Neural progenitor cell (in vitro differentiated cells): ENCODE results near the gene GABBR2. TPM values are rescaled to one million over a fixed set of nuclear protein-coding genes. Genes with fewer than 3 reads are reported as not detected.

Experiments used
- DNase-seq: peaks from one replicate; pipeline ENCODE4 v3.0.0-alpha.2; 2016; ENCODE audit warnings: low spot score
- H2AFZ ChIP-seq: fragments of 200-600 bp; sonication (generic); replicated peaks from 2 replicates; pipeline ENCODE4 v1.6.1; 2016; ENCODE audit warnings: antibody characterized with exemption
- H3F3A ChIP-seq: fragments of 200-600 bp; sonication (generic); 2 replicates; pipeline ENCODE4 v1.6.1; 2016; ENCODE audit warnings: antibody characterized with exemption, low read depth
- H3K27ac ChIP-seq: fragments of 200-600 bp; sonication (generic); 2 replicates; pipeline ENCODE4 v1.5.1; 2016; ENCODE audit warnings: mild to moderate bottlenecking
- H3K27me3 ChIP-seq: fragments of 200-600 bp; sonication (generic); 2 replicates; pipeline ENCODE4 v1.6.1; 2016; ENCODE audit warnings: mild to moderate bottlenecking, moderate library complexity
- H3K36me3 ChIP-seq: fragments of 200-600 bp; sonication (generic); 2 replicates; pipeline ENCODE4 v1.5.1; 2016
- H3K4me1 ChIP-seq: fragments of 200-600 bp; sonication (generic); 2 replicates; pipeline ENCODE4 v1.6.1; 2016; ENCODE audit warnings: mixed run types
- H3K4me2 ChIP-seq: fragments of 200-600 bp; sonication (generic); 2 replicates; pipeline ENCODE4 v1.6.1; 2016
- H3K4me3 ChIP-seq: fragments of 200-600 bp; sonication (generic); 2 replicates; pipeline ENCODE4 v1.5.1; 2016
- H3K79me2 ChIP-seq: fragments of 200-600 bp; sonication (generic); 2 replicates; pipeline ENCODE4 v1.6.1; 2016; ENCODE audit warnings: low read depth
- H3K9ac ChIP-seq: fragments of 200-600 bp; sonication (generic); 2 replicates; pipeline ENCODE4 v1.6.1; 2016
- H3K9me3 ChIP-seq: fragments of 200-600 bp; sonication (generic); 2 replicates; pipeline ENCODE4 v1.5.1; 2016; ENCODE audit warnings: low read depth
- H4K20me1 ChIP-seq: fragments of 200-600 bp; sonication (generic); 2 replicates; pipeline ENCODE4 v1.6.1; 2016; ENCODE audit warnings: low read depth
- H3K27ac Mint-ChIP-seq: 3 replicates; pipeline ENCODE4 v1.8.0; 2021; ENCODE audit warnings: mixed read lengths
- H3K27me3 Mint-ChIP-seq: 2 replicates; pipeline ENCODE4 v1.8.0; 2022; ENCODE audit warnings: low read depth, mild to moderate bottlenecking, inconsistent platforms, moderate library complexity, mixed read lengths; ENCODE audit not compliant: insufficient read depth
- H3K36me3 Mint-ChIP-seq: 3 replicates; pipeline ENCODE4 v1.8.0; 2021; ENCODE audit warnings: mixed read lengths
- H3K4me1 Mint-ChIP-seq: 3 replicates; pipeline ENCODE4 v1.8.0; 2021; ENCODE audit warnings: mixed read lengths
- H3K4me3 Mint-ChIP-seq: 3 replicates; pipeline ENCODE4 v1.8.0; 2021; ENCODE audit warnings: mild to moderate bottlenecking, moderate library complexity, mixed read lengths
- H3K9me3 Mint-ChIP-seq: 3 replicates; pipeline ENCODE4 v1.8.0; 2020; ENCODE audit warnings: mixed read lengths
- CTCF ChIP-seq: fragments of 200-600 bp; sonication (generic); IDR thresholded peaks from 2 replicates; pipeline ENCODE4 v1.5.1; 2017; ENCODE audit warnings: antibody characterized with exemption, mild to moderate bottlenecking
- EZH2 ChIP-seq: fragments of 200-600 bp; sonication (generic); IDR thresholded peaks from 2 replicates; pipeline ENCODE4 v1.6.1; 2017; ENCODE audit warnings: antibody characterized with exemption, mild to moderate bottlenecking, moderate library complexity
- EZH2phosphoT487 ChIP-seq: fragments of 200-600 bp; sonication (generic); IDR thresholded peaks from 2 replicates; pipeline ENCODE4 v1.6.1; 2017; ENCODE audit warnings: antibody characterized with exemption
- total RNA-seq: library from RNA; depleted of rRNA; stranded (reverse); fragments of >200 nt; gene quantifications from 2 replicates; pipeline ENCODE4 v1.2.3, GENCODE V29; 2015; ENCODE audit warnings: low replicate concordance

GABBR2 gene
- total RNA-seq, 1 donor from 2014 or later: not detected

- H3K4me1 Mint-ChIP-seq: peaks cover 15% of the 10 kb centered on the region
- no peak overlapping the region for H2AFZ ChIP-seq
- H3K27ac Mint-ChIP-seq: no peak overlapping the region
- peaks cover 4% of the 10 kb centered on the region for H3K27me3 Mint-ChIP-seq
- H3K79me2 ChIP-seq: no peaks in the 10 kb centered on the region
- DNase-seq: no peak
- H4K20me1 ChIP-seq: no peaks in the 10 kb centered on the region
- H3K4me1 ChIP-seq: peaks cover 10% of the 10 kb centered on the region
- TF ChIP-seq CTCF (no peak), EZH2phosphoT487 (no peak), EZH2 (no peak)
- H3K4me3 ChIP-seq: no peak overlapping the region
- H3F3A ChIP-seq: no peaks in the 10 kb centered on the region
- H3K9me3 Mint-ChIP-seq: no peaks in the 10 kb centered on the region
- H3K4me2 ChIP-seq: no peak overlapping the region
- H3K4me3 Mint-ChIP-seq: no peak overlapping the region
- H3K36me3 ChIP-seq: no peaks in the 10 kb centered on the region
- H3K36me3 Mint-ChIP-seq: no peaks in the 10 kb centered on the region
- H3K9ac ChIP-seq: no peak overlapping the region
- no peaks in the 10 kb centered on the region for H3K9me3 ChIP-seq
- peaks cover 5% of the 10 kb centered on the region for H3K27me3 ChIP-seq
- no peak overlapping the region for H3K27ac ChIP-seq
Measured at GRCh38 chr9:98276907-98277469, 431.7 kb downstream of the GABBR2 start.

- Histone ChIP-seq H2AFZ (no peak overlapping the region), H3K79me2 (no peaks in the 10 kb centered on the region), H3K27ac (no peak overlapping the region), H3K36me3 (no peaks in the 10 kb centered on the region), H3K27me3 (no peaks in the 10 kb centered on the region), H3K4me1 (peaks cover 18% of the 10 kb centered on the region), H4K20me1 (no peaks in the 10 kb centered on the region), H3K9me3 (no peaks in the 10 kb centered on the region), H3K4me2 (no peak overlapping the region), H3K9ac (no peak overlapping the region), H3F3A (no peaks in the 10 kb centered on the region), H3K4me3 (no peak overlapping the region)
- no peak for DNase-seq
- peaks cover 22% of the 10 kb centered on the region for H3K4me1 Mint-ChIP-seq
- H3K9me3 Mint-ChIP-seq: no peaks in the 10 kb centered on the region
- H3K36me3 Mint-ChIP-seq: no peaks in the 10 kb centered on the region
- TF ChIP-seq EZH2: no peak
- no peak for TF ChIP-seq CTCF
- TF ChIP-seq EZH2phosphoT487: no peak
- H3K27me3 Mint-ChIP-seq: peaks cover 7% of the 10 kb centered on the region
- no peak overlapping the region for H3K27ac Mint-ChIP-seq
- H3K4me3 Mint-ChIP-seq: no peak overlapping the region
Measured at GRCh38 chr9:98275159-98275558, 433.6 kb downstream of the GABBR2 start.

GRCh38 chr9:98272083-98272482 is 436.7 kb downstream of the GABBR2 start:
- Histone ChIP-seq H3K4me2 (no peak overlapping the region), H3K9me3 (no peaks in the 10 kb centered on the region), H2AFZ (no peak overlapping the region), H3K79me2 (no peaks in the 10 kb centered on the region), H3K36me3 (no peaks in the 10 kb centered on the region), H4K20me1 (no peaks in the 10 kb centered on the region), H3K4me3 (no peak overlapping the region), H3K27me3 (no peaks in the 10 kb centered on the region), H3K9ac (no peak overlapping the region), H3K27ac (no peak overlapping the region), H3F3A (peaks cover 5% of the 10 kb centered on the region), H3K4me1 (peaks cover 23% of the 10 kb centered on the region)
- no peaks in the 10 kb centered on the region for H3K9me3 Mint-ChIP-seq
- H3K27ac Mint-ChIP-seq: no peak overlapping the region
- H3K4me1 Mint-ChIP-seq: peaks cover 43% of the 10 kb centered on the region
- peaks cover 9% of the 10 kb centered on the region for H3K27me3 Mint-ChIP-seq
- no peak overlapping the region for H3K4me3 Mint-ChIP-seq
- H3K36me3 Mint-ChIP-seq: no peaks in the 10 kb centered on the region
- DNase-seq: no peak
- TF ChIP-seq CTCF (no peak), EZH2 (no peak), EZH2phosphoT487 (no peak)
